GM21515 (cell line): ENCODE measurements around the gene ABCA6.

ENCODE experiments used
- ATAC-seq: cut with Tn5 transposase; IDR thresholded peaks from one replicate; pipeline ENCODE4 v1.9.1; 2021; ENCODE audit not compliant: unreplicated experiment

ABCA6 gene

DNA sequence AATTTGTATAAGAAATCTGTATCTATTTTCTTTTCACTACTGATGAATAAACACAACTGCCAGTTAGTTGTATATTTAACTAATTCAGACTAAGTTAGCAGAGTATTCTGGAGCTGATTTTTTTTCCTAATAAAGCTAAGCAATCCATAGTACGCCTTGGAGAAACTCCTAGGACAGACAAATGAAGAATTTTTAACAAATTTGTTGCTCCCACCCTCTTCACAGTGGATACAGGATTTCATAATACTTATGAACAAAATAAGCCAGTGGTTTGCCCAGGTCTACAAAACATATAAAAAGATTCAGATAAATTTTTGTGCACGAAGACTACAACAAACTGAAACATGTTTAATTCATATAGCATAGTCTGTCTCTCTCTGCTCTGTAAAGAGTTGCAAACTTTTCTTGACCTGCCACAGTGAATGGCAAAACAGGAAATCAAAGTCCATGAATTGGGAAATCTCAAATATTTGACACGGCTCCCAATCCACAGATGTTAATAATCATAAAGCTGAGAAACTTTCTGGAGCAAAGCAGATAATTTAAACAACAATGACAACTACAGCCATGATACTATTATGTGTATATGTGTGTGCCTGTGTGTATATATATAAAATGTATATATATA is 594 bp upstream of the ABCA6 start:
- ATAC-seq, result no peak

- no peak for ATAC-seq
Measured at GRCh38 chr17:69134112-69134511, 7.6 kb downstream of the ABCA6 start.

DNA sequence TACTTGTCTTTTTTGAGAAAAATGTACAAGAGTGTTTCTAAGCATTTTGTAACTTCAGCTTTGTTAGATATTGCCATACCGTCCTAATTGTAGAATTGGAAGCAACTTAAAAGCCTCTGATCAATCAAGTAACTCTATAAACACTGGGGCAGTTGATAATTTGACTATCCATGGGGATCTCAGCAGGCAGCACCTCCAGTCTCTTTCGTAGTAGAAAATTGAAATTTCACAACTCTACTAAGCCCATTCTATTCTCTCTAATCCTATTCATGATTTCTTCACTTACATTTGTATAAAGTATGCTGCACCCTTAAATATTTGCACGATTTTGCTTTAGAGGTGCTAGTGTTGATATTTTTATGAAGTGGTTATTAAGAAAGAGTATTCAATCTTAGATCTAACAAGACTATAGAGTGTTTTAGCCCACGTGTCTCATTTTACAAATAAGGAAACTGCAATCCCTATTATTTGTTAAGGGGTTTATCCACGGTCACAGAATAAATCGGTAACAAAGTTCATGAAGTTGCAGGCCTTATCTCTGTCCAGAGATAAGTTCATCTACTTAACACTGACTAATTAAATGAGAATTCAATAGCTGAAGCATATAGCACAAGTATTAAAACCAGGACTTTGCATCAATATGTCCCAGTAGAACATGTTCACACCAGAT is 10.9 kb downstream of the ABCA6 start:
- no peak for ATAC-seq

DNA sequence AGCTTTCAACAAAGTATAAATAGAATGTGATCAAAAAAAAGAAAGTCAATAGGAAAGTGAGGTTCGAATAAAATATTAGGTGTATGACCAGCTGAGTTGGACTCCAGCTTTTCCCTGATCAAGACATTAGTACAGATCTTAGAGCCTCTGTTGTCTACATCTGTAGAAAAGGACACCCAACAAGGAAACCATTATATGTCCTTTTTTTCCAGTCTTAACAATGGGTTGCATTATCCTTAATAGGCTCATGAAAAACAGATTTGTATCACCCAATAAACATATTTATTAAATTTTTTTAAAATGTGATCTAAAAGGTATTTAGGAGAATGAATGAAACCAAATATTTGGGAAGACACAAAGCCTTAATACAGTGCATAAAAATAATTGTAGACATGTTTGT is 18.1 kb downstream of the ABCA6 start:
- ATAC-seq, result no peak

DNA sequence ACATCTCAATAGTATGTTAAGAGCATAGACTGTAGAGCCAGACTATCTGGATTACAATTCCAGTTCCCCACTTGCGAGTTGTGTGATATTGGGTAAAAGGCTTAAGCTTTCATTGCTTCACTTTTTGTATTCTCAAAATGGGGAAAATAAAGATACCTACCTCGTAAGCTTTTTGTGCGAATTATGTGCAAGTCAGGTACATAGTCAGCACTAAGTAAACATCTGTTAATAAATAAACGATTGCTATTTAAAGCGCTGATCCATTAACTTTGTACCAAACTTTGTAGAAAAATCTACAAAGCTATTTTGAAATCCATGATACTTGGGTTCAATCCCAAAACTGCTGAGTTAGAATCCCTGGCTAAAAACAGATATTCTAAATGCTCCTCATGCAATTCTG is 19.6 kb downstream of the ABCA6 start:
- ATAC-seq, result no peak

- ATAC-seq, result peak; percentile 45
Measured at GRCh38 chr17:69117855-69118784, 23.6 kb downstream of the ABCA6 start.

- ATAC-seq, result no peak
Measured at GRCh38 chr17:69111794-69112193, 29.9 kb downstream of the ABCA6 start.

- ATAC-seq, result no peak
Measured at GRCh38 chr17:69105907-69106730, 35.6 kb downstream of the ABCA6 start.

GRCh38 chr17:69103557-69104233 is 38.0 kb downstream of the ABCA6 start:
- no peak for ATAC-seq

- ATAC-seq, result no peak
Measured at GRCh38 chr17:69098625-69099024, 43.1 kb downstream of the ABCA6 start.

- no peak for ATAC-seq
Measured at GRCh38 chr17:69096541-69096940, 45.2 kb downstream of the ABCA6 start.

GRCh38 chr17:69093995-69094394 is 47.7 kb downstream of the ABCA6 start:
- ATAC-seq, result no peak

- ATAC-seq, result peak; percentile 56
Measured at GRCh38 chr17:69093279-69093789, 48.4 kb downstream of the ABCA6 start.

DNA sequence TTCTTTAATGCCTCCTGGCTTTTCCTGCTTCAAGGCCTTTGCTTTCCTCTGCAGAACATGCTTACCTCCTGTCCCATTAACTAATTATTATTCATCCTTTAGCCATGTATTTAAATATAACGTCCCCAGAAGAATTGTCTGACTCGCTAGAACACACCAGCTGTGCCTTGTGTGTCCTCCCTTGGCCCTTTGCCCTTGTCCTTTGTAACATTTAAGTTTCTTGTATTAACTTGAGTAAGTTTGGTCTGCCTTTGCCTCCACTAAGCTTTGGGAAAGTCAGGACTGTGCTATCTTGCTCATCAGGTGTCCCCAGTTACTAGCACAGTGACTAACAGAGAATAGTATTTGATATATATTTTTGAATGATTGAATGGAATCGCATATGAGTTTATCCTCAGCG is 51.3 kb downstream of the ABCA6 start:
- no peak for ATAC-seq

- no peak for ATAC-seq
Measured at GRCh38 chr17:69088643-69089200, 53.0 kb downstream of the ABCA6 start.

DNA sequence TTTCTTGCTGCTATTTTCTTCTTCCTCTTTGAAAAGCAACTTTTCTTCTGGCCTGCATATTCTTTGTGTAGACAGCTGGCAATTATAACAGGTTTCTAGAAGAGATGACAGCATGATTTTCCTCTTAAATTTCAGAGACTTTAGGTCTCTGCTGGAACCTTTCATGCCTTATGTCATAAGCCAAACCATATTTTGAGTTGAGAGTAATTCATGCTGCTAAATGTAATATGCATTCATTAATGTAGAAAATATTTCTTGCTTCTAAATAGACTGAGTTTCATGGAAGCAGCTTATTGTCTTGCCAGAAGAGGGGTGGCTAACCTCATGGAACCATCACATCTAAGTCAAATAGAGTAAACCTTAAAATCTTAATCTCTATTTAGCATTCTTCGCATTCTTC is 55.1 kb downstream of the ABCA6 start:
- no peak for ATAC-seq

DNA sequence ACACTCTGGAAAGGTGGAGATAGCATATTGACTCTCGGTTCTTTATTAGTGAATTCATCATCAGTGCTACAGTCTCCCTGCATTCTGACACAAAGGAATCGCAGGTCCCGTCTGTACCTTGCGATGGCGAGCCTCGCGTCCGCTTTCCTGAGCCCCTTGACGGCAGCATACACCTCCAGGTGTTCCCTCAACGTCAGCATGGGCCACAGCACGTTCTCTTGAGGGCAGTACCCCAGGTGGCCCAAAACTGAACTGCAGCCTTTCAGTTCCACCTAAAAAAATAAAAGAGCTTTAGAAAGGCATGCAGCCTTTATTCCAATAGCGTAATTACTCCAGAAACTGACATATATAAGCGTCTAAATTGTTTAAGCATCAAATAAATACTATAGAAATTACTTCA is 56.8 kb downstream of the ABCA6 start:
- no peak for ATAC-seq

GRCh38 chr17:69082696-69083095 is 59.0 kb downstream of the ABCA6 start:
- ATAC-seq, result no peak

DNA sequence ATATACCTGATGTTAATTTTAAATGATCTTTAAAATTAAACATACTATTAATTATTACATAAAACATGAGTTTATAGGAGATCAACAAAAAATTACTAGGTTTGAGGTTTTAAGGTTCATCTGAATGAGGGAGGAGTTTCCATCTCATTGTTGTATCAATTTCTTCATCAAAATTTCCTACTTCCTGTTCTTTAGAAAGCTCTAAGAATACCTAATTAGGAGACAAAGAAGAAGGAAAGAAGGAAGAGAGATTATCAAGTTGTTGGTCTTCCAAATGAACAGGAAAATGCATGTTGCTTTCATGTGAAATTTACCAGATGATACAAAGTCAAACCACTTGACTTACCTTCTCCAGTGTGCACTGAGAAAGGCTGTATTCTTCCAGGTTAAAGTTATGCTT is 62.8 kb downstream of the ABCA6 start:
- no peak for ATAC-seq

- no peak for ATAC-seq
Measured at GRCh38 chr17:69075823-69076222, 65.9 kb downstream of the ABCA6 start.
